KG1 (cell line): Measurements from ENCODE around the gene CFAP58.

Experiments used
- DNase-seq: peaks from one replicate; lab custom pipeline; 2025; lab: John Stamatoyannopoulos, UW

Gene CFAP58, protein sequence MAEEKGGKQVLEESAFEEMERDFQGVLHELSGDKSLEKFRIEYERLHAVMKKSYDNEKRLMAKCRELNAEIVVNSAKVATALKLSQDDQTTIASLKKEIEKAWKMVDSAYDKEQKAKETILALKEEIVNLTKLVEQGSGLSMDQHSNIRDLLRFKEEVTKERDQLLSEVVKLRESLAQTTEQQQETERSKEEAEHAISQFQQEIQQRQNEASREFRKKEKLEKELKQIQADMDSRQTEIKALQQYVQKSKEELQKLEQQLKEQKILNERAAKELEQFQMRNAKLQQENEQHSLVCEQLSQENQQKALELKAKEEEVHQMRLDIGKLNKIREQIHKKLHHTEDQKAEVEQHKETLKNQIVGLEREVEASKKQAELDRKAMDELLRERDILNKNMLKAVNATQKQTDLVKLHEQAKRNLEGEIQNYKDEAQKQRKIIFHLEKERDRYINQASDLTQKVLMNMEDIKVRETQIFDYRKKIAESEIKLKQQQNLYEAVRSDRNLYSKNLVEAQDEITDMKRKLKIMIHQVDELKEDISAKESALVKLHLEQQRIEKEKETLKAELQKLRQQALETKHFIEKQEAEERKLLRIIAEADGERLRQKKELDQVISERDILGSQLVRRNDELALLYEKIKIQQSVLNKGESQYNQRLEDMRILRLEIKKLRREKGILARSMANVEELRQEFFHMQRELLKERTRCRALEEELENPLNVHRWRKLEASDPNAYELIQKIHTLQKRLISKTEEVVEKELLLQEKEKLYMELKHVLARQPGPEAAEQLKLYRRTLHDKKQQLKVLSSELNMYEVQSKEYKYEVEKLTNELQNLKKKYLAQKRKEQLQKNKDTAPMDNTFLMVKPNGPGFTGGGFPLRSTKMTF

DNA sequence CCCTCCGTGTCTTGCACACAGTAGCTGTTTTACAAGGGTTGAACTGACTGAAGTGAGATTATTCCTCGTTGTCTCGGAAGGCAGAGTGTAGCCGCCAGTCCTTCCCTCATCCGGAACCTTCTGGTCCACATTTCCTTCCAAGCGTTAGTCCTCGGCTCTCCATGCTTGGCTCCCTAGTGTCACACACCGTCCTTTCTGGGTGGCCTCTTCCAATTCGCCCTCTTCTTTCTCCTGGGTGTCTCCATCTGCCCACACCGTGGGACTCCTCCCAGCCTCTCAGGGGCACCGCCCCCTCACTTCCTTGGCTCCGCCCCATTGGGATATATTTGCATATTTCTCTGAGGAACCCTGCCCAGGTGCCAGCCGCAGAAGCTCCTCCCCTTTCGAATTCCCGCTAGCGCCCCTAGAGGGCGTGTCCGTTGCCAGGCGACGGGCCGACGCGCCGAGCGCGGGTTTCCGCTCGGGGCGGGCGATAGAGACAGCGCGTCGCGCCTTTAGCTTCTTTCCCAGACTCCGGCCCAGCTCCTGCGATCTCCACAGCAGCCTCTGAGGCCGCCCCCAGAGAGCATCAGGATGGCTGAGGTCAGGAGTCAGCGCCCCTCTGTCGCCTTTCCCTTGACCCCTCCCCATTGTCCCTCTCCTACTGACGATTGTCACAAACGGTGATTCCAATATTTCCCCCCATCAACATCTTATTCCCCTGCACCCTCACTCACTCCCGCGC is at the start of gene CFAP58:
CFAP58 (plus strand) TSS at position 509 of the 724 bp plus-strand sequence; CDS start at position 574, 65 bp downstream.
- DNase-seq = peak; percentile 66

DNA sequence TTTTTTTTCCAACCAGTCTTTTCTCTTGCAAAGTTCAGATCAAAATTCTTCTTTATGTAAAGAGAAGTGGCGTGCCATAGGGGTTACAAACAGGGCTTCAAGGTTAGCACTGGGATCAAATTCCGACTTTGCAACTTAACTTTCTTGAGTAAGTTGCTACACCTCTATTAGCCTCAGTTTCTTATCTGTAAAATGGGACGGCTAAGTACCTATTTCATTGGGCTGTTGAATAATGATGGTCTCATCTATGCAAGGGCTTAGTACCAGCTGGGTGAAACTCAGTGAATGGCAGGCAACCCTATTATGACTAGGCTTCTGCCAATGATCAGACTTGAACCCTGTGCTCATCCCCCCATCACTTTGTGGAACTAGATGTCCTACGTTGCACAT is 49.3 kb upstream of the CFAP58 start:
- DNase-seq = no peak

DNA sequence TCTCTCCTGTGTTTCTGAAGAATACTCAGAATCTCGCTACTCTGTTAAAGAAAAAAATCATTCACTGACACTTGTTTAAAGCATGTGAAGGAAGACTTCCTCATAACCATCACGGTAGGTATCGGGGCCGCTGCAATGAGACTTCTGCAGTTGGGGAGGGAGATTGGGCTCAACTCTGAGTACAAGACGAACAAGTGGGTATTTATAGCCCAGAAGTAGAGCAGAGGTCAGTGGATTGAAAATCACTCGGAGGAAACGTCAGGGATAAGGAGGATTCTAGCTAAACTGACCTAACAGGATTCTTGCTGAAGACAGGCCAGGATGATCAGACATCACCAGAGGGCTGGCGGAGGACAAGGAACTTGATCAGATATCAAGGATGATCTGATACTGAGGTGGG is 48.7 kb upstream of the CFAP58 start:
- no peak for DNase-seq

DNA sequence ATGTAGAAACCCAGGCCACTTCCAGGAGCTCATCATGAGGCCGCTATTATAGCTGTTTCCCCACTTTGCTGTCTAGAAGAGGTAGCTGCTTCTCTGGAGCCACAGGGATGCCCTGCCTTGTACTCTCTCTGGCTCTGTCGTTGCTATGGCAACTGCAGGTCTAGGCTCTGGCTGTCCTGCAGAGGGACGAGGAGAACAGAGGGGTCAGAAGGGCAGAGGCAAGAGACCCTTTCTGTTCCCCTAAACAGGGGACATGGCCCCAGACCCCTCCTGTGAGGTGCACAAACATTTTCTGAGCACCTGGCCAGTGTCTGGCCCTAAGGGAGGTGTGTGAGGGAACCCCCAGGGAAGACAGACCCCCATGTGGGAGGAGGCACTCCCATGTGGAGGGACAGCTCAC is 46.7 kb upstream of the CFAP58 start:
- no peak for DNase-seq

DNA sequence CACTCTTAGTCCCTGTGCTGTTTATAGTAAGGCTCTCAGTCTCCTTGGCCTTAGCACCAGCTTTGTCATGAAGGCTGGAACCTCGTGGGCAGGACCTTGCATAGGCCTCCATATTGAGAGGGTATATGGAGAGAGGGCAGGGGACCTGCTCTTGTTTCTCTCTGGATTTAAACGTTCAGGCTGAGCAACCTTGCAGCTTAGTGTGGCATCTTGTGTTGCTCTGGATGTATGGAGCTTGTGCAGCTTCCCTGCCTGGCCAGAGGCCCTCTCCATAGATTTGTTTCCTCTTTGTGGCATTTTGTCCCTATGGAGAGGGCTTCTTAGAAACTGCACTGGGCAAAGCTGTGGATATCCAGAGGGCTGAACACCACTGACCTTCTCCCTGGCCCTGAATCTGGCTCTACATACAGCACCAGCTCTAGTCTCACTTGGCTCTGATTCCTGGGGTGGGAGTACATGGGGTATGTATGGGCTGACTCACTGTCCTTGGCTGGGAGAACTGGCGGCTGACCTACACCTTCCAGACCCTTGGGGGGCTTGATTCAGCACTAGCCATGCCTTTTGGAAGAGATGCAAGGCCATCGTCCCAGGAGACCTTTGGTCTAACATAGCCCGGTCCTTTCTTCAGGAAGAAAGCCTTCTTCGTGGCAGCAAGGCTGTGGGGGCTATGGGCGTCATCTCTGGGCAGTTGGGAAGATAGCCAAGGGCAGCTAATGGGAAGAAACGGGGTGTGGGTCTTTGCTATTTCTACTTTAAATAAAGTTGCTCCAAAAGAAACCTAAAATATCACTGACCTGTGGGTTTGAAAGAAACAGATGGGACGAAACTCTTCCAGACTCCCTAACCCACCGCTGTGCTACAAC is 45.8 kb upstream of the CFAP58 start:
- no peak for DNase-seq

DNA sequence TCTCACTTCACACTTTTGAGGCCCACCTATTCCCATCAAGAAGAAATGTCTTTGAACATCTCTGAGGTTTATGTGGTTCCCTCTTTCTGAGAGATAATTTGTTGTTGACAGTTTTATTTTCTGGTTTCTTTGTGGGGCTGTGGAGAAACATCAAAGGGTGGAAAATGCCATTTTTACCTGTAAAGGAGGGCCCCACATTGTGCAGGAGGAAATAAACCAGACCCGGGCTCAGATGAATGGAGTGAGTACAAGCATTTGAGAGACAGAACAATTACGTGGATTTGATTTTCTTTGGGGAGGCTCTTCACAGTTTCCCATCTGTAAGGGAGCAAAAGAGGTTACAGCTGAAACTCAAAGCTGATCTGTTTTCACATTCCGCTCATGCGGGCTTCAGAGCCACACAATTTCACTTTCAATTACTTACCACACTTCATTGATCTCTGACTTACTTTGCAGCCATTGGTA is 45.2 kb upstream of the CFAP58 start:
- no peak for DNase-seq

DNA sequence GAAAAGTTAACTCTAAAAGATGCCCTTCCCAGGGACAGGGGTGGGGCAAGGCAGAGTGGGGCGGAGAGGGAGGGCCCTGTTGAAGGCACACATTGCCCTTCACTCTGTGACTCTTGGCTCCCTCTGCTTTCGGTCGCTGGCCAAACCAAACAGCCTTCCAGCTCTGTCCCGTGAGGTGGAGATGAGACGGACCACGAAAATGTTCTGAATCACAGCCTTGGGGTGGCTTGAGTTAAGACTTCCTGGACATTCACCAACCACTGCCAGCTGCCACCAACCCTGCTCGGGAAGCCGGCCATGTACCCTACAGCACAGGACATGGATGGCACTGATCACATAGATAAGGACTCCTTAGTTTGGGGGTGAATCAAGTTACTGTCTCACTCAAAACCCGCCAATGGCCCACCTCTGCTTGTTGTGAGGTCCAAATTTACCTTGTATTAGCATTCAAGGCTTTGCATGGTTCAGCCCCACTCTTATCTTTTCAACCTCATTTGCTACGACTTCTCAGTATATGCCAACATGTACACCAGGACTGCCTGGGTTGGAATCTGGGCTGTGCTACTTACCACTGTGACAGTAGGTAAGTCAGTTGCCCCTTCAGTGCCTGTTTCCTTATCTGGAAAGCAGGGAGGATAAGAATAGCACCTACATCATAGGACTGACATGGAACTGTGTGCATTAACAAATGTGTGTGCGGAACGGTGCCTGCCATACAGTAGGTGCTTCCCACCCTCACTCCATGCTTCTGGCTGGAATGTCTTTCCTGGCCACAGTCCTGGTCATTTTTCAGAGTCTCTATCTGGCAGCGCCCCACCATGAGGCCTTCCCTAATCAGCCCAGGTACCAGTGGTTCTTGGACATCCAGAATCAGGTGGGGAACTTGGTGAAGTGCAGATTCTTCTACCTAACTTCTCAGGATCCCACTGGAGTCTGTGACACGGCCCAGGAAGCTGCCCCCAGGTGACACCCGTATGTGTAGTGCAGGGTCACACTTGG is 43.4 kb upstream of the CFAP58 start:
- DNase-seq = no peak

DNA sequence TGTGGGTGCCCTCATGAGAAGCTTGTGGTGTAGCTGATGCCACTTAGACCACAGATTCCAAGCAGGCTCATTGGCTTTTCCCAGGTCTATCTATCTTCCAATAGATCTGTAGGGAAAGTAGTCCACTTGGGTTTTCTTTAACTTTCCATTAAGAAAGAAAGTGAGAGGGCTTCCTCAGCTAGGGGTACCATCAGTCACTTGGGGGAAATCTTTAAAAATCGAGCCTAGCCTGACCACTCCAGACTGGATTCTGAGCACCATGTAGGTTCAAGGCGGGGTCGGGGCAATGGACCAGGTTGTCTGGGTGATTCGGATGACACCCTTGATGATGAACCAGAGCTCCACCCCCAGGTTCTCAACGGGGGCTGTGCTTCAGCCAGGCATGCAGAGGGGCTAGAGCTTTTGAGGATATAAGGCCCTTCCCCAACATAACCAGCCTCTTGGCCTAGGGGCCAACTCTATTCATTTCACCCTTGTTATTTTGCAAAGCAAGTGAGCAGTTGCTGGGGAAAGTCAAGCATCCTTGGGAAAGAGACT is 42.4 kb upstream of the CFAP58 start:
- DNase-seq = no peak

DNA sequence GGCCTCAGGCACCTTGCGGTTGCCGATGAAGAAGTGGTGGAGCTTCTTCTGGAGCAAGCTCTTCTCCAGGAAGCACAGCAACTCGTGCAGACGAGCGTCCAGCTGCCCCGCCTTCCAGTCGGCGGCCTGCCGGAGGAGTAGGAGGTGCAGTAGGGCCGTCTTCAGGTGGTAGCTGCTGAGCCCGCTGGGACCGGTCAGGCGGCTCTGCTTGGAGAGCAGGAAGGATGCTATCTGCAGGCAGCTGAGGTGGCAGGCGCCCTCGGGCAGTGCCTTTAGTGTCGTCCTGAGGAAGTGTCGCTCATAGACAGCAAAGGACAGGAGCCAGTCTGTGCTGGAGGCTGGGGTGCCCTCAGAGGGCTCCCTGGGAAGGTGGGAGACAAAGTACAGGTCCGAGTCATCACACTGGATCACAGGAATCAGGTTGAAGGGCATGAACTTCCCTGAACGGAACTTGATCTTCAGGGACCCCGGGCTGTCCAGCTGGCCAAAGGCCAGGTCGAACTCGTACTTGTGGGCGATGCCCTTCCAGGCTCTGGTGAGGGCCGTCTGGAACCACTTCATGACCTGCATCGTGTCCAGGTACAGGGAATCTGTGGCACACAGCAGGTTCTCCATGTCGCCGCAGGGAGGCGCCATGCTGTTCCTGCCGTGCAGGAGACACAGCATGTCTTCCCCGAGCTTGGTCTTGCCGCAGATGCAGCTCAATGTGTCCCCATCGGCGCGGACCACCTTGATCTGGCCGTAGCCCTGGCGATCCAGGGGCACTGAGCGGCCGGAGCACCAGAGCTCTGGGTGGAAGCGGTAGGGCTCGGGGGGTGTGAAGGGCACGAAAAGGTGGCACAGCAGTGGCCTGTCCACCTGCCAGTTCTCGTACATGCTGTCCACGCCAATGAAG is 38.8 kb upstream of the CFAP58 start:
- no peak for DNase-seq

DNA sequence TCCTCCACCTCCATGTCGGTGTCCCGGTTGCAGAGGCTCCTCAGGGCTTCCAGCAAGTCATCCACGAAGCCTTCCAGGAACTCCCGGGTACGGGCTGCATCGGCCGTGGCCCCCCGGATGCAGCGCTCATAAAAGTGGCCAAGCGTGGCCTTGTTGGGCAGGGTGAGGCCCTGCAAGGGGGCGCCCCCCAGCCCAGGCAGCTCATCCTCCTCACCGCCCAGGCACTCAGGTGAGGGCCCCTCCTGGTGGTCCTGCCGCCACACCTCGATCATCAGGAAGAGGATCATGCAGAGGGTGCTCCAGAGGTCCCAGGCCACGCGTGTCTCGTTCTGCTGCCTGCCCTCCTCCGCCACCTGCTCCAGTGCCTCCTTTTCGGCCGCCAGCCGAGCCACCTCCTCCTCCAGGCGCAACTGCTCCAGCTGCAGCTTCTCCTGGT is 38.1 kb upstream of the CFAP58 start:
- no peak for DNase-seq

DNA sequence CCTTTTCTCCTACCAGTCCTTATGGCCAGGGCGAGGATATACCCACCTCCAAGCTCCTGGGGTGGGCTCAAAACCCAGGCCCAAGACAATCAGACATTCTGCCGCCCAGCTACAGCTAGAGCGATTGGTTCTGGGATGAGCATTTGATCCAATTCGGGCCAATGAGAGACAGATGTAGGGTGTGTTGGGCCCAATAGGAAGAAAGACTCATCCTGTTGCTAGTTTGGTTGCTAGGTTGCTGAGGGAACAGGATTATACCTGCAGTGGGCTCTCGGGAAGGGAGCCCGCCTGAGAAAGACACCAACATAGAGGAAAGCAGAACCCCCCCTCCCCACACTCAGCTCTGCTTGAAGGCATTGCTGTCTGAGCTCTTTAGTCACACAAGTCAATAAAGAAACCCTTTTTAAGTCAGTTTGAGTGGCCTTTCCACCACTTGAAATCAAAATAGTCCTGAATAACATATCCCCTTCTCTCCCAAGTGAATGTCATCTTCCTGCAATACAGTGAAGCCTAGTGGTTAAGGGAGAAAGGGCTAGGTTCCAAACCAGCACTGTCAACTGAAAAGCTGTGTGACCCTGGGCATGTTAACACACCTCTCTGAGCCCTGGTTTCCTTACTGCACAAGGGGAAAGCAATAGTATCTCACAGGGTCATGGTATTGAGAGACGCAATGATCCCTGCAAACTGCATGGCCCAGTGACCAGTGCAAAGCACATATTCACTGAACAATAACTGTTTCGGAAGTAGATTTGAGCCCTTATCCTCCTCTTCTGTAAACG is 37.1 kb upstream of the CFAP58 start:
- DNase-seq = no peak

DNA sequence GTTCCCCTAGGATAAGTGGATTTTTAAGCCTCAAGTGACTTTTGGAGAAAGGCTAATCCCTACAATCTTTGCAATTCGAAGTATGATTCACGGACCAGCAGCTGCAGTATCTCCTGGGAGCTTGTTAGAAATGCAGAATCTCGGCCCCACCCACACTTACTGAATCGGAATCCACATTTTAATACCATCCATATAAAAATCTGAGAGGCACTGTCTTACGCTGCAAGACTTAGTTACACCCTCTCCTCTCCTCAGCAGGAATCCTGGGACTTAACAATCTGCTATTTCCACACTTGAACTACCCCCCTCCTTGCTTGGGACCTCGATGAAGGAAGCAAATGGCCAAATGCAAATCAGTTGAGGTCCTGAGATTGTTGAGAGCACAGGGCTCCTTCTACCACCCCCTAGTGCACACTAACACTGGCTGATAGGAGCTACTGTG is 36.3 kb upstream of the CFAP58 start:
- no peak for DNase-seq

DNA sequence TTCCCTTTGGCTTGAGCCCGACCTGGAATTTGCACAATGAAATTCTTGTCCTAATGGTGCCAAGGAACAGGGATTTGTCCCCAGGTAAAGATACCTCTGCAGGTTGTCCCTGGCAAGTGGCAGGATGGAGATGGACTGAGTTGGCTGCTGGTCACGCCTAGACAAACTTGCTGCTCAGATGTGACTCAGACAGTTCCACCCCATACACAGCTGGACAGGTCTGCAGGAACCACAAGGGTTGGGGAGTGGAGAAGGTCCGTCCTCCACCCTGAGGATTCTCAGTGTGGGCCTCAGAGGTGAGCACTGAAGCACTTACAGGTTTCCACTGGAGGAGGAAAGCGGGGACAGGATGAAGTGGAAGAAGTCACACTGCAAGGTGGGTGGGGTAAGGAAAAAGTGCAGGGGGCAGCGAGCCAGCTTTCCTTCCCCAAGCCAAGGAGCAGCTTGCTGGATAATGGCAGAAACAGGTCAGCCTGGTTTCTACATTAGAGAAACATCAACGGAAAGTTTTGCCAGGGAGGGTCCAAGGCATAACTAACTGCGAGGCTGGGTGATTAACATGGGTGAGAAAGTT is 35.8 kb upstream of the CFAP58 start:
- DNase-seq = no peak

DNA sequence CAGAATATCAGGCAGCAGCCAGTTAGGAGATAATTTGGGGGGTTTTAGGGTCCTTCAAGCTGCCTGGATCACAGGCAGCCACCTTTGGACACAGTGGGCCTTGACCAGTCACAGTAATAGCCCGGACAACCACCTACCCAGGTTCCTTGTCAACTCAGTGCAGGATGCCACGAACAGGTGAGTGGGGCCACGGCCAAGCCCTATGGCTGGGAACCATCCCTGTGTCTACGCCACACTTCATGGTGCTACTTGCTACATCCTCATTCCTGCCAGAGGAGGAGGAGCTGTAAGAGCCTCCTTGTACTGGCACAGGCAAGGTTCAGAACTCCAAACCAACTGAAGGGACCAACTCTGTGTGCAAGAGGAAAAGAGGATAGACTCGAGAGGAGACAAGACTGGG is 35.3 kb upstream of the CFAP58 start:
- DNase-seq = no peak

DNA sequence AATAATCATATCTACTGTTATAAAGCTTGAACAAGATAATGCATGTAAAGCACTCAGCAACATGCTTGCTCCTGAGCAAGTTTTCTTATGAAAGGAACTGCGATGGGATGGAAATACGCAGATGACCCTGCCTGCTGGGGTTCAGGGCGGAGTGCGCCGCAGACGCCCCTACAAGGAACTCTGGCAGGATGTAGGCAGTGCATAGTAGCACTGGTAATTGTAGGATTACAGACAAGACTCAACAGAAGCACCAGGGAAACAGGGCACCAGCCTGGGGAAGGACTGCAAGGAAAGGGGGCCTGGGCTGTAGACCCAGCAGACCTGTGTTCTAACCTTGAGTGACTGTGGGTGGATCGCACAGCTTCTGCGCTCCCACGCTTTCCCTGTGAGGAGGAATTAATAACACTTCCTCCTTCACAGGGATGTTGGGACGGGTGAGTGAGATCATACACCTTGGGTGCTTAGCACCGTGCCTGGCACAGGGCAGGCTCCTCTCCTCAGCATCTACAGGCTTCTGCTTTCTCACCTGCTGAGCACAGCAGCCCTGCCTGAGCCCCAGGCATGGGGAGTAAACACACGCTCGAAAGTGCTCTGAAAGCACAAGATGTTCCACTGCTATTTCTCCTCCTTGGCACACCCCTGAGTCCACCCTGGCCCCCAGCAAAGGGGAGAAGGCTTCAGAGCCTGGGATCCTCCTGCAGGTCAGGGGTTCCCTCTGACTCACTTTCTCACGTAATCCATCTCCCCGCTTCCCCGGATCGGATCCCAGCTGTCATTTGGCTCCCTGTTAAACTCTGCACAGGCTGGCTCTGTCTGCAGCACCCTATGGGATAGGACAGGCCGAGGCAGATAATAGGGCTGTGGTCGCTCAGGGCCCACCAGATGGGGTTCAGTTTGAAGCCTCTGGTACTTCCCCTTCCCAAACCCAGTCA is 34.6 kb upstream of the CFAP58 start:
- DNase-seq = no peak

DNA sequence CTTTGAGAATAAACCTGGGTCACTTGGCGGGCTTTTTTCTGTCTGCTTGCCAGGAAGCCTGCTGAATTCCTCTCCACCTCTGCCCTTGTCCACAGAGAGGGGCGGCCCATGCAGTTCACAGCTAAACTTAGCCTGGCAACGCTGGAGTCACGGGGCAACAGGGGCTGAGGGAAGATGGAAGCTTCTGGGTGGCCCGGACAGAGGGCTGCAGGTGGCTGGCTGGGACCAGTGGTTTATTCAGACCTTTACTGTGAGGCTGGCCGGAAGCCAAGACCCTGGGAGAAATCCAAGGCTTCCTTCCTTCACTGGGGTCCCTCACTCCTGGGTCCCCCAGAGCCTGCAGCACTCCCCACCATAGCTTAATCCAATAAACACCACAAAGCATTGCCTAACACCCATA is 32.4 kb upstream of the CFAP58 start:
- no peak for DNase-seq
